Measurements from ENCODE around the gene UBE2L3. TPM values are rescaled to one million over a fixed set of nuclear protein-coding genes. Genes with fewer than 3 reads are reported as not detected.

UBE2L3 gene
- total and polyA plus RNA-seq, 10 of the 15 experiments (the other 5 are each of a cell fraction or from before 2014, with no cell fraction given) = 55.7 to 168 (median 113) TPM

- Histone ChIP-seq H3K4me2 (ENCODE audit: control insufficient read depth, insufficient read depth) (no peak overlapping the region), H2AFZ (ENCODE audit: control insufficient read depth, low read depth, low read length) (no peak overlapping the region), H3K4me1 (ENCODE audit: control insufficient read depth, insufficient read depth, low read length) (peaks cover 4% of the 10 kb centered on the region; the same call in 1 of the 2 replicates), H3K79me2 (ENCODE audit: control insufficient read depth, insufficient read depth, low read length) (peaks cover 56% of the 10 kb centered on the region), H3K9me3 (replicated peaks; ENCODE audit: control insufficient read depth, insufficient read depth, low read length) (no peaks in the 10 kb centered on the region), H3K4me3 (no peak overlapping the region), H4K20me1 (ENCODE audit: control insufficient read depth, insufficient read depth) (peaks cover 8% of the 10 kb centered on the region), H3K27ac (ENCODE audit: control insufficient read depth, insufficient read depth) (no peak overlapping the region), H3K36me3 (ENCODE audit: control insufficient read depth in 2 of 2, insufficient read depth in 2 of 2, low read length in 1 of 2) (peaks cover 13 to 17% of the 10 kb centered on the region in 2 experiments), H3K27me3 (replicated peaks in 1 of 2; ENCODE audit: control insufficient read depth in 2 of 2, insufficient read depth in 2 of 2, low read length in 1 of 2) (no peaks in the 10 kb centered on the region), H3K9ac (ENCODE audit: control insufficient read depth, insufficient read depth, low read length) (no peak overlapping the region)
- ChIA-PET CTCF (interaction anchor here (1.5 to 1.7 kb wide), 2 partner anchors 26 to 39 kb away, joined by 6 to 7 read pairs; partner anchors contain the start of gene YDJC), POLR2A (no interaction called here), SMC1A (ENCODE audit: uncharacterized antibody, unreplicated experiment) (interaction anchor here (3.5 kb wide), 1 partner anchor 12 kb away, joined by 12 read pairs; no protein-coding TSS in a partner anchor), RAD21 (ENCODE audit: unreplicated experiment) (interaction anchor here (0.7 kb wide), 1 partner anchor 25 kb away, joined by 4 read pairs; no protein-coding TSS in a partner anchor)
- TF ChIP-seq ZNF622 (IDR thresholded peaks at IDR 0.05) (no peak), SMAD5 (IDR thresholded peaks at IDR 0.05; ENCODE audit: low read depth) (no peak), NFYA (IDR thresholded peaks at IDR 0.05; ENCODE audit: borderline replicate concordance, low read depth, low read length) (no peak), CHD1 (IDR thresholded peaks at IDR 0.05; ENCODE audit: low read depth, low read length) (no peak), POLR2AphosphoS2 (IDR thresholded peaks at IDR 0.05; ENCODE audit: low read depth, low read length) (no peak), WRNIP1 (IDR thresholded peaks at IDR 0.05; ENCODE audit: borderline replicate concordance, low read depth, low read length) (no peak)
- TF ChIP-seq, protein P1, sequence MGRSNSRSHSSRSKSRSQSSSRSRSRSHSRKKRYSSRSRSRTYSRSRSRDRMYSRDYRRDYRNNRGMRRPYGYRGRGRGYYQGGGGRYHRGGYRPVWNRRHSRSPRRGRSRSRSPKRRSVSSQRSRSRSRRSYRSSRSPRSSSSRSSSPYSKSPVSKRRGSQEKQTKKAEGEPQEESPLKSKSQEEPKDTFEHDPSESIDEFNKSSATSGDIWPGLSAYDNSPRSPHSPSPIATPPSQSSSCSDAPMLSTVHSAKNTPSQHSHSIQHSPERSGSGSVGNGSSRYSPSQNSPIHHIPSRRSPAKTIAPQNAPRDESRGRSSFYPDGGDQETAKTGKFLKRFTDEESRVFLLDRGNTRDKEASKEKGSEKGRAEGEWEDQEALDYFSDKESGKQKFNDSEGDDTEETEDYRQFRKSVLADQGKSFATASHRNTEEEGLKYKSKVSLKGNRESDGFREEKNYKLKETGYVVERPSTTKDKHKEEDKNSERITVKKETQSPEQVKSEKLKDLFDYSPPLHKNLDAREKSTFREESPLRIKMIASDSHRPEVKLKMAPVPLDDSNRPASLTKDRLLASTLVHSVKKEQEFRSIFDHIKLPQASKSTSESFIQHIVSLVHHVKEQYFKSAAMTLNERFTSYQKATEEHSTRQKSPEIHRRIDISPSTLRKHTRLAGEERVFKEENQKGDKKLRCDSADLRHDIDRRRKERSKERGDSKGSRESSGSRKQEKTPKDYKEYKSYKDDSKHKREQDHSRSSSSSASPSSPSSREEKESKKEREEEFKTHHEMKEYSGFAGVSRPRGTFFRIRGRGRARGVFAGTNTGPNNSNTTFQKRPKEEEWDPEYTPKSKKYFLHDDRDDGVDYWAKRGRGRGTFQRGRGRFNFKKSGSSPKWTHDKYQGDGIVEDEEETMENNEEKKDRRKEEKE (IDR thresholded peaks at IDR 0.05) = no peak
- DNase-seq (ENCODE audit: low read depth, low spot score) (no peak), ATAC-seq (no peak), FAIRE-seq (no peak)
- WGBS (ENCODE audit: insufficient coverage, insufficient replicate concordance, low lambda C conversion rate, missing lambda C conversion rate) = 74% methylated on average over 9 of the region's 9 CpGs
- in situ Hi-C loops (cut with MboI) = no loop called here
- BruUV-seq (replicated peaks) = no TSS peak
- intact Hi-C loops (cut with micrococcal nuclease; ENCODE audit: unreplicated experiment) = no loop called here
Measured at GRCh38 chr22:21603973-21604372, 36.5 kb downstream of the UBE2L3 start.
